GM12878 (cell line): ENCODE data around the gene SP100. TPM values are rescaled to one million over a fixed set of nuclear protein-coding genes. Genes with fewer than 3 reads are reported as not detected.
"Not testable (repeated sequence)": the region's sequence is repeated elsewhere in the genome, so short reads cannot be mapped to it uniquely, and the experiment has no call there.

Source experiments
- ATAC-seq: fragments of 200-7000 bp; cut with Tn5 transposase; 3 replicates; pipeline ENCODE4 v1.9.1; 2020; ENCODE audit warnings: mild to moderate bottlenecking, moderate library complexity
- BruUV-seq: library from RNA; stranded (reverse); fragments of 400-500 nt; replicated peaks from 2 replicates; lab custom pipeline; 2021; lab: Mats Ljungman, UMichigan
- CTCF ChIA-PET: fragments of 300-600 bp; sonication (Branson Sonifier 250); formaldehyde crosslinking; extraction: SDS; loops from one replicate; lab custom pipeline; 2021; ENCODE audit warnings: inconsistent platforms; lab: Yijun Ruan, JAX
- POLR2A ChIA-PET: fragments of 350-600 bp; formaldehyde crosslinking; extraction: SDS; loops from one replicate; lab custom pipeline; 2021; ENCODE audit warnings: inconsistent platforms; lab: Charles Lee
- RAD21 ChIA-PET: fragments of 300-600 bp; sonication (Branson Sonifier 250); formaldehyde crosslinking; loops from one replicate; lab custom pipeline; 2023; ENCODE audit warnings: antibody characterized with exemption; ENCODE audit not compliant: unreplicated experiment; lab: Charles Lee
- SMC1A ChIA-PET: fragments of 300-600 bp; sonication (Branson Sonifier 250); formaldehyde crosslinking; loops from one replicate; lab custom pipeline; 2023; ENCODE audit not compliant: unreplicated experiment, uncharacterized antibody; lab: Charles Lee
- DNase-seq: peaks from one replicate; pipeline ENCODE4 v3.0.0-alpha.2; 2011; ENCODE audit warnings: low read depth, low spot score
- FAIRE-seq: peaks from 3 replicates; lab custom pipeline; 2011; peaks lifted over from hg19 to GRCh38; lab: Jason Lieb, UNC
- H2AFZ ChIP-seq: 2 replicates; pipeline ENCODE4 v1.6.0; 2011; ENCODE audit warnings: low read depth, low read length, control low read depth; ENCODE audit not compliant: control insufficient read depth
- H3K27ac ChIP-seq: 2 replicates; pipeline ENCODE4 v1.5.1; 2011; ENCODE audit warnings: control low read depth; ENCODE audit not compliant: control insufficient read depth, insufficient read depth
- H3K27me3 ChIP-seq, 2 experiments: replicated peaks in 1 of 2; 2 replicates each; pipeline versions ENCODE4 v1.6.0 to v1.6.1; 2011; ENCODE audit warnings: low read length in 1 of 2; ENCODE audit not compliant: control insufficient read depth in 2 of 2, insufficient read depth in 2 of 2
- H3K36me3 ChIP-seq, 2 experiments: 2 replicates each; pipeline ENCODE4 v1.5.1; 2011; ENCODE audit warnings: low read length in 1 of 2; ENCODE audit not compliant: control insufficient read depth in 2 of 2, insufficient read depth in 2 of 2
- H3K4me1 ChIP-seq: 2 replicates; pipeline ENCODE4 v1.6.1; 2011; ENCODE audit warnings: mild to moderate bottlenecking, low read length, moderate library complexity, mixed read lengths; ENCODE audit not compliant: control insufficient read depth, insufficient read depth
- H3K4me2 ChIP-seq: 2 replicates; pipeline ENCODE4 v1.6.0; 2011; ENCODE audit warnings: control low read depth; ENCODE audit not compliant: control insufficient read depth, insufficient read depth
- H3K4me3 ChIP-seq: fragments of 200-600 bp; sonication (generic); 2 replicates; pipeline ENCODE4 v1.5.1; 2016
- H3K79me2 ChIP-seq: 2 replicates; pipeline ENCODE4 v1.6.0; 2011; ENCODE audit warnings: low read length; ENCODE audit not compliant: control insufficient read depth, insufficient read depth
- H3K9ac ChIP-seq: 2 replicates; pipeline ENCODE4 v1.8.0; 2011; ENCODE audit warnings: low read length, control low read depth, mixed read lengths; ENCODE audit not compliant: control insufficient read depth, insufficient read depth
- H3K9me3 ChIP-seq: replicated peaks from 3 replicates; pipeline ENCODE4 v1.5.1; 2011; ENCODE audit warnings: mild to moderate bottlenecking, low read length; ENCODE audit not compliant: control insufficient read depth, insufficient read depth
- H4K20me1 ChIP-seq: 2 replicates; pipeline ENCODE4 v1.6.0; 2011; ENCODE audit not compliant: control insufficient read depth, insufficient read depth
- BMI1 ChIP-seq: fragments of 450-650 bp; IDR thresholded peaks from 2 replicates; pipeline ENCODE4 v1.6.1; 2016; ENCODE audit warnings: mild to moderate bottlenecking, moderate library complexity, borderline replicate concordance
- JUND ChIP-seq: IDR thresholded peaks from 2 replicates; pipeline ENCODE4 v1.6.1; 2012; ENCODE audit warnings: low read depth, mild to moderate bottlenecking, low read length, improper control_type of control experiment, moderate library complexity
- KLF5 ChIP-seq: fragments of 450-650 bp; IDR thresholded peaks from 2 replicates; pipeline ENCODE4 v1.6.1; 2014; ENCODE audit warnings: mild to moderate bottlenecking; ENCODE audit not compliant: partially characterized antibody
- NFYA ChIP-seq: IDR thresholded peaks from 2 replicates; pipeline ENCODE4 v1.6.1; 2011; ENCODE audit warnings: low read depth, mild to moderate bottlenecking, low read length, improper control_type of control experiment, borderline replicate concordance
- TAF1 ChIP-seq: IDR thresholded peaks from 2 replicates; pipeline ENCODE4 v1.6.1; 2011; ENCODE audit warnings: mild to moderate bottlenecking, low read depth, low read length, borderline replicate concordance
- ZSCAN29 ChIP-seq: fragments of 450-650 bp; IDR thresholded peaks from 2 replicates; pipeline ENCODE4 v1.6.1; 2017; ENCODE audit warnings: mild to moderate bottlenecking, moderate library complexity
- WGBS: methylation state at CpG from one replicate; pipeline ENCODE4 v1.1.6; 2016; ENCODE audit warnings: low lambda C conversion rate; ENCODE audit not compliant: insufficient replicate concordance, insufficient coverage; ENCODE audit errors: missing lambda C conversion rate; 5-methylcytosine and 5-hydroxymethylcytosine counted together
- in situ Hi-C: fragments of 300-500 bp; cut with MboI; formaldehyde crosslinking; loops from 9 replicates; pipeline ENCODE4 v1.14.3; 2018; ENCODE audit warnings: mixed read lengths
- intact Hi-C: fragments of 100-400 bp; cut with micrococcal nuclease; formaldehyde crosslinking; loops from one replicate; pipeline ENCODE4 v1.14.2; 2022; ENCODE audit not compliant: unreplicated experiment
- polyA plus RNA-seq, 11 experiments: library from polyadenylated mRNA; depleted of rRNA in 4 of 11; unstranded in 6 of 11; stranded (reverse) in 5 of 11; fragments of >200 nt; fragmentation: Nextera tagmentation in 4 of 11; fragmentation: Illumina TruSeq in 1 of 11; extraction: Ambion mirVana in 4 of 11; extraction: Trizol in 1 of 11; gene quantifications; 1 replicate in 1 of 11; 2 replicates in 10 of 11; pipeline versions ENCODE4 v1.2.1 to v1.2.3, GENCODE V29; 2011 to 2016; ENCODE audit warnings: inconsistent platforms in 2 of 11, missing spikeins in 2 of 11, low read depth in 1 of 11
- total RNA-seq, 4 experiments: library from RNA; depleted of rRNA in 3 of 4; stranded (reverse); fragments of >200 nt in 3 of 4; fragmentation: Illumina TruSeq in 1 of 4; extraction: Trizol in 1 of 4; gene quantifications; 2 replicates each; pipeline versions ENCODE4 v1.2.1 to v1.2.3, GENCODE V29; 2013 to 2021

The SP100 gene
- total and polyA plus RNA-seq, 10 of the 15 experiments (the other 5 are each of a cell fraction or from before 2014, with no cell fraction given) = 109 to 239 (median 180) TPM

DNA sequence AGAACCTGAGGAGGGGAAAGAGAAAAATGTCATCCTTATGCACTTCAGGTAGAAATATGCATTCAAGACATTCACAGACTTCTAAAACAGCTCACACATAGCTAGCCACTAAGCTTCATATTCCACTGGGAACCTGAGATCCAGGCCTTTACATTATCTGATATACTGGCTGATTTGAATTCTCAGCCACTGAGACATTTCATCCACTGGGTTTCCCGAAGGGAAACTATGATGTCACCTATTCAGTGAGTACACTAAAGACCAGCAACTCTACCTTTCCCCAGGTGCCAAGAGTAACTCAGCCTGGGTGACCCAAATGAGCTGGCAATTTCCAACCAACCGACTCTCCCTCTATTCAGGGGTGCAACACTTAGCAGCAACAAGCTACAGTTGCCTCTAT is 21.7 kb upstream of the SP100 start:
- BruUV-seq = no TSS peak
- POLR2A ChIA-PET = no interaction called here
- RAD21 ChIA-PET = no interaction called here
- no peak for TF ChIP-seq KLF5
- TF ChIP-seq ZSCAN29 = no peak
- no peak for TF ChIP-seq BMI1
- TF ChIP-seq JUND = no peak
- TF ChIP-seq NFYA = no peak
- no peak for TF ChIP-seq TAF1
- peaks cover 1 to 12% of the 10 kb centered on the region in 2 experiments for H3K36me3 ChIP-seq
- no peak overlapping the region for H2AFZ ChIP-seq
- H3K79me2 ChIP-seq = no peaks in the 10 kb centered on the region
- ATAC-seq (no peak), FAIRE-seq (no peak), DNase-seq (no peak)
- SMC1A ChIA-PET = interaction anchor here (1.6 kb wide), 1 partner anchor 45 kb away, joined by 3 read pairs; no protein-coding TSS in a partner anchor
- peaks cover 1% of the 10 kb centered on the region; the same call in 2 of the 3 replicates for H3K9me3 ChIP-seq
- no peak overlapping the region for H3K27ac ChIP-seq
- no peaks in the 10 kb centered on the region for H3K4me1 ChIP-seq
- H3K27me3 ChIP-seq = no peaks in the 10 kb centered on the region
- no peak overlapping the region for H3K4me2 ChIP-seq
- in situ Hi-C loops = no loop called here
- no peaks in the 10 kb centered on the region for H4K20me1 ChIP-seq
- no peak overlapping the region for H3K9ac ChIP-seq
- no peak overlapping the region for H3K4me3 ChIP-seq
- CTCF ChIA-PET = no interaction called here
- WGBS = 98% methylated on average over 2 of the region's 2 CpGs
- intact Hi-C loops = no loop called here

DNA sequence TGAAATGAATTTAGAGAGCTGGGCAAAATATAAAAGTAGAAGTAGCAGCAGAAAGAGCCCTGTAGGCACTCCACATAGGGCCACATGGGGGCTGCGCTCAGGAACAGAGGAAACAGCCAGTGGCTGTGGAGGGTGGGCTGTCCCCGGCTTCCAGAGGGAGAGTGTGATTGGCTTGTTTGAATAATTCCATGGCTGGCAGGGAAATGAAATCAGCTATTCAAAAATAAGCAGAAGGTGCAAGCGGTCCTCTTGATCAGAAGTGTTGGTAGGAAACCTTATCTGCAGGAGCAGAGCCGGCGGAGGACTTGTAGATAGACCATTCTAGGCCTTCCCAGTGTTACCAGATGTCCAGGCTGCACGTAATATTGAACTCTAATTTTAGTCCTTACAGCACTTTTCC is 17.3 kb upstream of the SP100 start:
- CTCF ChIA-PET, RAD21 ChIA-PET, H2AFZ ChIP-seq, BruUV-seq, H3K27me3 ChIP-seq, SMC1A ChIA-PET, ATAC-seq, H3K9ac ChIP-seq, H3K4me2 ChIP-seq, H3K36me3 ChIP-seq, H4K20me1 ChIP-seq, in situ Hi-C loops, H3K27ac ChIP-seq, H3K4me1 ChIP-seq, H3K4me3 ChIP-seq, H3K79me2 ChIP-seq, DNase-seq, FAIRE-seq, intact Hi-C loops, H3K9me3 ChIP-seq, POLR2A ChIA-PET: not testable (repeated sequence)
- WGBS = over 99% methylated on average over 6 of the region's 6 CpGs
